ENCODE measurements around the gene KRTAP15-1.

KRTAP15-1 gene

DNA sequence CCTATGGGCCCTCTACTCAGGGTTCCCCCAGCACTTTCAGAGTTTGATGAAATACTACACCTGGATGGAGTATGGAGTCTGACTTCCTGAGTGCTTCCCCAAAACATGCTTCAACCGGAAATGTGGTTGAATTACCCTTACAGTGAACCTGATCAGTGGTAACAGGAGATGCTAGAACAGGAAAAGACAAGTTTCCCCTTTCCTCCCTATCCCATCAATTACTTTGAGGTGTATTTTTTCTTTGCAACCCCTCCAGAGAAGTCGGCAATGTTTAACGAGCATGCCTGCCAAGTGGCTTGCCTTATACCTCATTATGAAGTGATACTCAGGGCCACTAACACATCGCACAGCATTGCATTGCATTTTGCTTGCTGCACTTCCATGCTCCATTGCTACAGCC is 7.0 kb downstream of the KRTAP15-1 start:
- Histone ChIP-seq H2AFZ (ENCODE audit: low read length) (no peak overlapping the region), H3F3A (ENCODE audit: low read depth) (no peaks in the 10 kb centered on the region), H3K4me2 (ENCODE audit: low read depth, low read length, poor library complexity, severe bottlenecking) (no peak overlapping the region), H3K9ac (ENCODE audit: low read depth, low read length, poor library complexity, severe bottlenecking) (no peak overlapping the region), H3K4me3 (ENCODE audit: low read length, poor library complexity, severe bottlenecking) (no peak overlapping the region), H3K27me3 (ENCODE audit: insufficient read depth, low read length, poor library complexity, severe bottlenecking) (no peaks in the 10 kb centered on the region), H3K9me2 (replicated peaks; ENCODE audit: low read depth, low read length) (no peaks in the 10 kb centered on the region), H3K4me1 (ENCODE audit: insufficient read depth, low read length, poor library complexity, severe bottlenecking) (no peaks in the 10 kb centered on the region), H3K36me3 (ENCODE audit: insufficient read depth, low read length) (no peaks in the 10 kb centered on the region), H3K9me3 (ENCODE audit: insufficient read depth, low read depth, low read length) (no peaks in the 10 kb centered on the region), H3K79me2 (ENCODE audit: insufficient read depth, low read length) (no peaks in the 10 kb centered on the region), H4K20me1 (ENCODE audit: insufficient read depth, low read length, poor library complexity, severe bottlenecking) (no peaks in the 10 kb centered on the region)
- TF ChIP-seq EZH2phosphoT487 (IDR thresholded peaks at IDR 0.05; ENCODE audit: borderline replicate concordance): no peak
- TF ChIP-seq, protein P1, sequence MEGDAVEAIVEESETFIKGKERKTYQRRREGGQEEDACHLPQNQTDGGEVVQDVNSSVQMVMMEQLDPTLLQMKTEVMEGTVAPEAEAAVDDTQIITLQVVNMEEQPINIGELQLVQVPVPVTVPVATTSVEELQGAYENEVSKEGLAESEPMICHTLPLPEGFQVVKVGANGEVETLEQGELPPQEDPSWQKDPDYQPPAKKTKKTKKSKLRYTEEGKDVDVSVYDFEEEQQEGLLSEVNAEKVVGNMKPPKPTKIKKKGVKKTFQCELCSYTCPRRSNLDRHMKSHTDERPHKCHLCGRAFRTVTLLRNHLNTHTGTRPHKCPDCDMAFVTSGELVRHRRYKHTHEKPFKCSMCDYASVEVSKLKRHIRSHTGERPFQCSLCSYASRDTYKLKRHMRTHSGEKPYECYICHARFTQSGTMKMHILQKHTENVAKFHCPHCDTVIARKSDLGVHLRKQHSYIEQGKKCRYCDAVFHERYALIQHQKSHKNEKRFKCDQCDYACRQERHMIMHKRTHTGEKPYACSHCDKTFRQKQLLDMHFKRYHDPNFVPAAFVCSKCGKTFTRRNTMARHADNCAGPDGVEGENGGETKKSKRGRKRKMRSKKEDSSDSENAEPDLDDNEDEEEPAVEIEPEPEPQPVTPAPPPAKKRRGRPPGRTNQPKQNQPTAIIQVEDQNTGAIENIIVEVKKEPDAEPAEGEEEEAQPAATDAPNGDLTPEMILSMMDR (conservative IDR thresholded peaks at IDR 0.05; ENCODE audit: low read length): no peak

DNA sequence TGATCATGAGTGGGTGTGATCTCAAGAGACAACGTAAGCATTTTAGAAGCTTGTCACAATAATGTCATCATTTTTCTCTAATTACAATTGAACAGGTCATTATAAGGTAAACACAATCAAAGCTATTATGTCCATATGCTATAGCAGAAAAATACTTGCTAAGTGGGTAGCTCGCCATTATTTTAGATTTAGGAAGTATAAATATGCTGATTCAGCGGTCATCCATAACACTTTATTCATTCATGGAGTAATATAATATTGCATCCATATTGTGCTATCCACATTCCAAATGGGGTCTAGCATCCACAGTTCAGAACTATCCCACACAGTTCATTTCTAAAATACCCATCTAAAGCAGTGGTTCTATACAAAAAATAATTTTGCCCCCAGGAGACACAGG is 8.4 kb downstream of the KRTAP15-1 start:
- Histone ChIP-seq H2AFZ (ENCODE audit: low read length) (no peak overlapping the region), H3K4me2 (ENCODE audit: low read depth, low read length, poor library complexity, severe bottlenecking) (no peak overlapping the region), H3K27me3 (ENCODE audit: insufficient read depth, low read length, poor library complexity, severe bottlenecking) (no peaks in the 10 kb centered on the region), H4K20me1 (ENCODE audit: insufficient read depth, low read length, poor library complexity, severe bottlenecking) (no peaks in the 10 kb centered on the region), H3K4me1 (ENCODE audit: insufficient read depth, low read length, poor library complexity, severe bottlenecking) (no peaks in the 10 kb centered on the region), H3K9ac (ENCODE audit: low read depth, low read length, poor library complexity, severe bottlenecking) (no peak overlapping the region), H3K79me2 (ENCODE audit: insufficient read depth, low read length) (no peaks in the 10 kb centered on the region), H3K9me3 (ENCODE audit: insufficient read depth, low read depth, low read length) (no peaks in the 10 kb centered on the region), H3K9me2 (replicated peaks; ENCODE audit: low read depth, low read length) (no peaks in the 10 kb centered on the region), H3K36me3 (ENCODE audit: insufficient read depth, low read length) (no peaks in the 10 kb centered on the region), H3F3A (ENCODE audit: low read depth) (no peaks in the 10 kb centered on the region), H3K4me3 (ENCODE audit: low read length, poor library complexity, severe bottlenecking) (no peak overlapping the region)
- TF ChIP-seq, protein P1 (conservative IDR thresholded peaks at IDR 0.05; ENCODE audit: low read length): no peak
- TF ChIP-seq EZH2phosphoT487 (IDR thresholded peaks at IDR 0.05; ENCODE audit: borderline replicate concordance): no peak

DNA sequence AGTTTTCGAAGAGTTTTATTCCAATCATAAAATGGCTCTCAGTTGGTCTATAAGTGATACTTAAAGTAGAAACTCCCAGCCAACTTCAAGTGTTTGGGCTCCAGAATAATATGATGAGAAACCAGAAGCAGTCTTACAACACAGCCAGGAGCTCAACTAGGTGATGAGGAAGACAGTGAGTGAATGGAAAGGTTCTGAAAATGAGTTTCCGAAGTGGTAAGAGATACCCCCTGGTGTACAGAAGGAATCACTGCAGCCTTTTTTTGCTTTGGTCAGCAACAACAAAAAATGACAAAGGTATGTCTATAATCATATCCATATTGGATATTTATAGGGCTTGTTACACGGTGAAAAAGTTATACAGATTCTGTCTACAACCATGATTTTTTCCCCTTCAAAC is 23.6 kb downstream of the KRTAP15-1 start:
- Histone ChIP-seq H3K27me3 (ENCODE audit: insufficient read depth, low read length, poor library complexity, severe bottlenecking) (no peaks in the 10 kb centered on the region), H2AFZ (ENCODE audit: low read length) (no peak overlapping the region), H3K9me3 (ENCODE audit: insufficient read depth, low read depth, low read length) (no peaks in the 10 kb centered on the region), H3K4me1 (ENCODE audit: insufficient read depth, low read length, poor library complexity, severe bottlenecking) (no peaks in the 10 kb centered on the region), H3K9ac (ENCODE audit: low read depth, low read length, poor library complexity, severe bottlenecking) (no peak overlapping the region), H3F3A (ENCODE audit: low read depth) (no peaks in the 10 kb centered on the region), H4K20me1 (ENCODE audit: insufficient read depth, low read length, poor library complexity, severe bottlenecking) (no peaks in the 10 kb centered on the region), H3K36me3 (ENCODE audit: insufficient read depth, low read length) (no peaks in the 10 kb centered on the region), H3K4me3 (ENCODE audit: low read length, poor library complexity, severe bottlenecking) (no peak overlapping the region), H3K9me2 (replicated peaks; ENCODE audit: low read depth, low read length) (no peaks in the 10 kb centered on the region), H3K4me2 (ENCODE audit: low read depth, low read length, poor library complexity, severe bottlenecking) (no peak overlapping the region), H3K79me2 (ENCODE audit: insufficient read depth, low read length) (no peaks in the 10 kb centered on the region)
- no peak for TF ChIP-seq EZH2phosphoT487 (IDR thresholded peaks at IDR 0.05; ENCODE audit: borderline replicate concordance)
- TF ChIP-seq, protein P1 (conservative IDR thresholded peaks at IDR 0.05; ENCODE audit: low read length): peak; percentile 65

Measured in Loucy (cell line).